Cardiac muscle cell (in vitro differentiated cells and primary cell): ENCODE measurements around the gene TOPORS. TPM values are rescaled to one million over a fixed set of nuclear protein-coding genes. Genes with fewer than 3 reads are reported as not detected.
A peak's percentile ranks its signal among the peaks of the same experiment; 100 is the strongest.

Experiments
- DNase-seq, 2 donors: peaks; one replicate each; pipeline versions ENCODE4 v3.0.0 to v3.0.0-alpha.2; 2010 to 2017; ENCODE audit warnings: low read depth in 1 of 2, low spot score in 1 of 2
- H3K27ac ChIP-seq: fragments of 200-600 bp; sonication (generic); 2 replicates; pipeline ENCODE4 v1.5.1; 2016
- H3K27me3 ChIP-seq: fragments of 200-600 bp; sonication (generic); 2 replicates; pipeline ENCODE4 v1.6.0; 2016; ENCODE audit warnings: control low read depth
- H3K36me3 ChIP-seq: fragments of 200-600 bp; sonication (generic); 2 replicates; pipeline ENCODE4 v1.5.1; 2016; ENCODE audit warnings: control low read depth
- H3K4me1 ChIP-seq: fragments of 200-600 bp; sonication (generic); 2 replicates; pipeline ENCODE4 v1.8.1; 2017; ENCODE audit warnings: low read depth, mild to moderate bottlenecking, mixed run types
- H3K4me3 ChIP-seq: fragments of 200-600 bp; sonication (generic); 2 replicates; pipeline ENCODE4 v1.5.1; 2016; ENCODE audit warnings: mild to moderate bottlenecking
- H3K9me3 ChIP-seq: fragments of 200-600 bp; sonication (generic); 2 replicates; pipeline ENCODE4 v1.5.1; 2017; ENCODE audit warnings: low read depth, mild to moderate bottlenecking, control low read depth
- CTCF ChIP-seq: IDR thresholded peaks from 2 replicates; pipeline ENCODE4 v1.5.1; 2012; ENCODE audit warnings: low read depth, mild to moderate bottlenecking, low read length
- polyA plus RNA-seq: library from polyadenylated mRNA; unstranded; fragments of >200 nt; fragmentation: Nextera tagmentation; extraction: Ambion mirVana; gene quantifications from 2 replicates; pipeline ENCODE4 v1.2.1, GENCODE V29; 2016
- total RNA-seq: library from RNA; depleted of rRNA; stranded (reverse); fragments of >200 nt; gene quantifications from 2 replicates; pipeline ENCODE4 v1.2.3, GENCODE V29; 2016

Gene TOPORS
- total and polyA plus RNA-seq, 2 experiments from 2014 or later: 17.1 to 18.6 TPM

- peak; percentile 96 to 97 for DNase-seq
- peak within 1 kb of the TSS; percentile 99 for H3K27ac ChIP-seq
- H3K9me3 ChIP-seq: no peaks in the 10 kb centered on the region
- no peak for TF ChIP-seq CTCF
- peak within 1 kb of the TSS; percentile 81 for H3K4me3 ChIP-seq
- no peaks in the 10 kb centered on the region for H3K36me3 ChIP-seq
- H3K4me1 ChIP-seq: peaks cover 11% of the 10 kb centered on the region
- no peaks in the 10 kb centered on the region for H3K27me3 ChIP-seq
Observed at GRCh38 chr9:32572900-32573523, 20.6 kb upstream of the TOPORS start, which contains the start of gene NDUFB6. TSS of gene NDUFB6 (minus strand) at chr9:32573159. CDS start at chr9:32573060, 99 bp downstream.

DNA sequence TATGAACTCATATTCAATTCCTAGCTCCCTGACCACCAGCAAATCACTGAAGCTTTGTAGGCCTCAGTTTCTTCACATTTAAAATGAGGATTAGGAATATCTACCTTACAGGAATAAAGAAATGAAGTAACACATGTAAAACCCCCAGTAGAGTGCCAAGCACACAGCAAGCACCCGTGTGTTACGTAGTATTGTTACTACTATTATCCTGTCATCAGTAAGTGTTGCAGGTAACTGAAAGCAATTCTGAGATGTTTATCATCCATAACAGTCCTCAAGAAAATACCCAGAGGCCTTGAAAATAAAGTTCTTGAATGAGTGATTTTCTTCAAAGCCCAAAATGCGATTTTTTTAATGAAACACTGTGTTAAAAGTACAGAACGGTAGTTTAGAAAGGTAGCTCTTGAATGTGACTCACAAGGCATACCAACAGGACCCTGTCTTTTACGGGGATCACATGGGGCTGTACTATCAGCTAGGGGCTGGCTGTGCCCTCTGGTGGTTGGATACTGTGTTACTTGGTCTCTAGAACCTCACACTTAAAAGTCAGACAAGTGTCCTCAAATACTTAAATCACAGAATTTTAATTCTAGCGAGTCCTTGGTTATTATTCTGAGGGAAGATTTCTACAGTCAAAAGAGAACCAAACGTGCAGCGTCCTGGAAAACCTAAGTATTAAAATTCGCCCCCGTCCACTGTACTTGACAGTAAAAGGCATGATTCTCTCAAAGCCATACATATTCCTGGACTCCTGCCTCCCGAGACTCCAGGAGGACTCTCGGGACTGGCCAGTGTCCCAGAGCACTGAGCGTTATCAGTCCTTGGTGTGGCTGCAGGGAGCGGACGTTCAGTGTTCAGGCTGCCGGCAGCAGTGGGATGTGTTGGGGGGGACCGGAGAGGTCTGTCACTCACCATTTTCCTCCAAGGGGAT, 19.8 kb upstream of the TOPORS start:
- peak; percentile 81 to 87 for DNase-seq
- no peaks in the 10 kb centered on the region for H3K27me3 ChIP-seq
- peak; percentile 67 for TF ChIP-seq CTCF
- H3K4me3 ChIP-seq: peak overlapping the region; percentile 81
- no peaks in the 10 kb centered on the region for H3K36me3 ChIP-seq
- no peaks in the 10 kb centered on the region for H3K9me3 ChIP-seq
- H3K27ac ChIP-seq: peak overlapping the region; percentile 99
- peaks cover 11% of the 10 kb centered on the region for H3K4me1 ChIP-seq

- Histone ChIP-seq H3K27ac (no peak overlapping the region), H3K4me3 (no peak overlapping the region), H3K9me3 (no peaks in the 10 kb centered on the region), H3K36me3 (peaks cover 14% of the 10 kb centered on the region), H3K4me1 (peaks cover 11% of the 10 kb centered on the region), H3K27me3 (no peaks in the 10 kb centered on the region)
- DNase-seq: no peak
- no peak for TF ChIP-seq CTCF
Observed at GRCh38 chr9:32570262-32570661, 17.9 kb upstream of the TOPORS start.

DNA sequence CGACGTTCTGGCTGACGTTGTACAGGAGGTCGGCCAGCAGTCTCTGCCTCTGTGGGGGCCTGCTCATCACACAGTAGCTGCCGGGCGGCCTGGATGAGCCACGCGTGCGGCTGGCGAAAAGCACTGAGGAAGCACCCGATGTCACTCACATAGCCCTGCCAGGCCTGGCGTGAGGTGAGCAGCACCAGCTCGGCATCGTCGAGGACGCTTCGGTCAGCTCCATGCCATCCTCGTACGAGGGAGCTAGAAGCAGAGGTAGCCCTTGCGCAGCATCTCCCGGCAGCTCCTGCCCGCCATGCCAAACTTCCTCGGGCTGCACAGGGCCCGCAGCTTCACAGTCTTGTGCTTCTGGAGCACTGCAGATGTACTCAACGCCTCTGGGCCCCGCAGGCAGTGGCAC, 14.4 kb upstream of the TOPORS start:
- no peaks in the 10 kb centered on the region for H3K9me3 ChIP-seq

GRCh38 chr9:32565967-32566366, 13.6 kb upstream of the TOPORS start:
- no peak for TF ChIP-seq CTCF
- DNase-seq: no peak
- Histone ChIP-seq H3K36me3 (peaks cover 18% of the 10 kb centered on the region), H3K4me1 (no peaks in the 10 kb centered on the region), H3K27me3 (no peaks in the 10 kb centered on the region), H3K27ac (no peak overlapping the region), H3K4me3 (no peak overlapping the region), H3K9me3 (no peaks in the 10 kb centered on the region)

More for the DNA sequence above, 14.4 kb upstream of the TOPORS start:
- H3K4me3 ChIP-seq: no peak overlapping the region
- H3K27ac ChIP-seq: no peak overlapping the region
- no peak for DNase-seq
- no peaks in the 10 kb centered on the region for H3K27me3 ChIP-seq
- no peak for TF ChIP-seq CTCF
- peaks cover 18% of the 10 kb centered on the region for H3K36me3 ChIP-seq
- H3K4me1 ChIP-seq: peaks cover 6% of the 10 kb centered on the region
